ENCODE measurements around the gene CALML4.

Gene CALML4

DNA sequence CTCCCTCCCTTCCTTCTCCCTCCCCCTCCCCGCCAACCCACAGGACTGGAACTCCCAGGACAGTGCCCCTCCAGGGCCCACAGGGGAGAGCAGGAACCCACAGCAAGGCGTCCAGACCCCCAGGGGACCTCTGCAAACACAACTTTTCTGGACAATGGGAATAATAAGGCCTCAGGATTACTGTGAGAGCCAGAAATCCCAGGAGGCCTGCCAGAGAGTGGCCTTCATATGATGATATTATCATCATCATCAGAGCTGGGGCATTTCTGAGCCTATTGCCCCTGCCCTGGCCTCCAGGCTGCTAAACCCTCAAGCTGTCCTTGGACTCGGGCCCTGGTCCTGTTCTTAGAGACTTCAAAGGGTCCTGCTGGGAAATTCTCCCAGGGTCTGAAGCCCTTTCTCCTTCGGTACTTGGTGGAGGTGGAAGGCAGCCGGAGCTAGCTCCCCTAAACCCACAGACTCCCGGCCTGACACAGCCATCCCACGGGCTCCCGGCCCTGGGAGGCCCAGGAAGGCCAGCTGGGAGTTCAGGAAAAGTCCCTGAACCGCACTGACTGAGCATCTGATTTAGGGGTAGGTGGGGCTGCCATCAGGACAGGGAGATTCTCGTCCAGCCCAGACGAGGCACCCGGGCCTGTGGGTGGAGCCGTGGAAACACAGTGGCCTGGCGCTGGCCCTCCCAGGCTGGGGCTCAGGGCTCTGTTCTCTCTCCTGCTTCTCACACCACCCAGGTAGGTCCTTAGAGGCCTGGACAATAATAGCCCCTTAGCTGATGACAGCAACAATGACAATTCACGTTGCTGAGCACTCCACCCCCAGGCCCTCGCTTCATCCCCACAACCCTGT lies 4.9 kb downstream of the CALML4 start:
- H3K4me3 ChIP-seq (ENCODE audit: low read length) = no peak overlapping the region
- TF ChIP-seq, protein P1, sequence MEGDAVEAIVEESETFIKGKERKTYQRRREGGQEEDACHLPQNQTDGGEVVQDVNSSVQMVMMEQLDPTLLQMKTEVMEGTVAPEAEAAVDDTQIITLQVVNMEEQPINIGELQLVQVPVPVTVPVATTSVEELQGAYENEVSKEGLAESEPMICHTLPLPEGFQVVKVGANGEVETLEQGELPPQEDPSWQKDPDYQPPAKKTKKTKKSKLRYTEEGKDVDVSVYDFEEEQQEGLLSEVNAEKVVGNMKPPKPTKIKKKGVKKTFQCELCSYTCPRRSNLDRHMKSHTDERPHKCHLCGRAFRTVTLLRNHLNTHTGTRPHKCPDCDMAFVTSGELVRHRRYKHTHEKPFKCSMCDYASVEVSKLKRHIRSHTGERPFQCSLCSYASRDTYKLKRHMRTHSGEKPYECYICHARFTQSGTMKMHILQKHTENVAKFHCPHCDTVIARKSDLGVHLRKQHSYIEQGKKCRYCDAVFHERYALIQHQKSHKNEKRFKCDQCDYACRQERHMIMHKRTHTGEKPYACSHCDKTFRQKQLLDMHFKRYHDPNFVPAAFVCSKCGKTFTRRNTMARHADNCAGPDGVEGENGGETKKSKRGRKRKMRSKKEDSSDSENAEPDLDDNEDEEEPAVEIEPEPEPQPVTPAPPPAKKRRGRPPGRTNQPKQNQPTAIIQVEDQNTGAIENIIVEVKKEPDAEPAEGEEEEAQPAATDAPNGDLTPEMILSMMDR (conservative IDR thresholded peaks at IDR 0.05; ENCODE audit: low read depth, low read length) = no peak
- DNase-seq (ENCODE audit: low read depth) = no peak

DNA sequence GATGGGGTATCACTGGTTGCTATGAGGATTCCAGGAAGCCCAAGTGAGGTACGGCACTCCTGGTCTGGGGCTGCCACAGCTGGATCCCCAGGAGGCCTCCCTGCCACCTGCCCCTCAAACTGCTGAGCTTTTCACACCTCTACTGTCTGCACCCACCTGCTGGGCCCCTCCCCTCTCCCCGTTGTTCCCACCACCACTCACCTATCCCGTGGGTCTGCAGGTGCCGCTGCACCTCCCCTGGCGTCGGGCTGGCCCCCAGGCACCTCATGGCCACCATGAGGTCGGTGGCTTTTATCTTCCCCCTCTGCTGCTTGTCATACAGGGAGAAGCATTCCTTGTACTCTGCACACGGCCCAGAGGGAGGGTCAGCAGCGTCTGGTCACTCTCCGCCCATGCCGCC lies 5.8 kb downstream of the CALML4 start:
- TF ChIP-seq, protein P1 (conservative IDR thresholded peaks at IDR 0.05; ENCODE audit: low read depth, low read length) = no peak
- DNase-seq (ENCODE audit: low read depth) = no peak
- H3K4me3 ChIP-seq (ENCODE audit: low read length) = no peak overlapping the region

DNA sequence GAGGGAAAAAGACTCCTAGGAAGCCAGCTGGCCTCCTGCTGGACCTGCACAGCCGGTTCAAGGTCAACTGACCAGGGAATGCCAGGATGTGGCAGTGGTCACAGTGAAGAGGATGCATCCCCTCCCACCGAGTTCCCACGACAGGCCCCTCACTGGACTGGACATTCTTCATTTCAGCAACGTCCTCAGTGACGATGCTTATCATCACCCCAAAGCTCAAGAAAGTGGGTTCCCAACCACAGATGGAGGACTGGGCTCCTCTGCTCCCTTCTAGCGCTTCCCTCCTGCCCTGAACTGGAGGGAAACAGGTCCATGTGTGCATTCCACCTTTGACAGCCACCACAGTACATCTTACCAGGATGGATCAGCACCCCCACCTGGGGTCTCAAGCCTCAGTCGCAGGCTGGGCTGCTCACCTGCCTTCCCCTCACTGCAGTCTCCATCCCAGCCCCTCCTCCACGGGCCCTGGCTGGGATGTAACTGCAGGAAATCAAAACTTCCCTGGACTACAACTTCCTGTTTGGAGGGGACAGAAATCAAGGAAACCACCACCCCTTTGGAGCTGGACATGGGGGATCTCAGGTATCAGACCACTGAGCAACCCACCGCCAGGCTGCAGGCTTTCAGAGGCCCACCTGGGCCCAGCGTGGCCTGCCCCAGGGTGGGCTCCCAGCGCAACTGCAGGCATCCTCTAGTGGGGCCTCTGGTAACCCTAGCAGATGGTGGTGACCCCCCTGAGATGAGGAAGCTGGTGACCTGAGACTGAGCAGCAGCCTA lies 7.3 kb downstream of the CALML4 start:
- TF ChIP-seq, protein P1 (conservative IDR thresholded peaks at IDR 0.05; ENCODE audit: low read depth, low read length) = no peak
- DNase-seq (ENCODE audit: low read depth) = no peak
- H3K4me3 ChIP-seq (ENCODE audit: low read length) = no peak overlapping the region

DNA sequence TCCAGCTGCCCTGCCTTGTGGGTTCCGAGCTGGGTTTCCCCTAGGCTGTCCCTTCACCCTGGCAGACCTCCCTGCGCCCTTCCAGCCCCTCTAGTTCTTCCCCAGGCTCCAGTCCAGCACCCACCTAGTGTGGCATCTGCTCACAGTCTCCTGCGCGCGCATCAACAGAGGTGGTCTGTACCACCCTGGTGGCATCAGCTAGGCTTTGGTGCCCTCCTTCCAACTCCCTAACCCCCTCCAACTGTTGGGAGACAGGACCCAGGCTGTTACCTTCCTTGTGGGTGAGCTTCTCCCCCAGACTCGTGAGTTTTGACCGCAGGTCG lies 8.0 kb downstream of the CALML4 start:
- H3K4me3 ChIP-seq (ENCODE audit: low read length) = no peak overlapping the region
- no peak for DNase-seq (ENCODE audit: low read depth)
- TF ChIP-seq, protein P1 (conservative IDR thresholded peaks at IDR 0.05; ENCODE audit: low read depth, low read length) = no peak

DNA sequence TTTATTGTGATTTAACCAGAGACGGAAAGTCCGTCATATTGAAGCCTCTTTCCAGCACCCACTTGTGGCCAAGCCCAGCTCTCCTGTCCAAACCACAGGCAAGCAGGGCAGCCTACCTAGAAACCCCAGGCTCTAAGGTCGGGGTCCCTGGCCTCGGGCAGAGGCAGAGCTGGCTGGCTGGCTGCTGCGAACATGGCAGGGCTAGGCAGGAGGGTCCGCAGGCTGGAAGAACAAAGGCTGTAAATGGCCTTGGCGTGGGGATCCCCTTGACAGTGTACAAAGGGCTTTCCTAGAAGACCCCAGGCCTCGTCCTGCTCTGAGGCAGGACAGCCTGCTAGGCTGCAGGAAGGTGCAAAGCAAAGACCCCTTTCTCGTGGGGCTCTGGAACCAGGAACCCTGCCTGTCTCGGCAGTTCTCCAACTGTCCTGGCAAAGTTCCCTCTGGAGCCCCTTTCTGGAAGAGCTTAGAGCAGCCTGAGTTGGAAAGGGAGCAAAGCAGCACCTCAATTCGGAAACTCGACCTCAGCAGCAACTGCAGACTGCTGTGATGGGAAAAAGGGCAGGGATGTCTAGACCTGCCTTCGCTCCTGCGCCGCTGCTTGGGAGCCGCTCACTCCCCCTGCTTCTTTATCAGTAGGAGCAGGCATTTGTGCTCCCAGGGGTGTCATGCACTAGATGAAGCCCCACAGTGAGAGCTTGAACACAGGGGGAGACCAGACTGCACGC lies 8.5 kb downstream of the CALML4 start:
- H3K4me3 ChIP-seq (ENCODE audit: low read length) = no peak overlapping the region
- no peak for DNase-seq (ENCODE audit: low read depth)
- TF ChIP-seq, protein P1 (conservative IDR thresholded peaks at IDR 0.05; ENCODE audit: low read depth, low read length) = no peak

DNA sequence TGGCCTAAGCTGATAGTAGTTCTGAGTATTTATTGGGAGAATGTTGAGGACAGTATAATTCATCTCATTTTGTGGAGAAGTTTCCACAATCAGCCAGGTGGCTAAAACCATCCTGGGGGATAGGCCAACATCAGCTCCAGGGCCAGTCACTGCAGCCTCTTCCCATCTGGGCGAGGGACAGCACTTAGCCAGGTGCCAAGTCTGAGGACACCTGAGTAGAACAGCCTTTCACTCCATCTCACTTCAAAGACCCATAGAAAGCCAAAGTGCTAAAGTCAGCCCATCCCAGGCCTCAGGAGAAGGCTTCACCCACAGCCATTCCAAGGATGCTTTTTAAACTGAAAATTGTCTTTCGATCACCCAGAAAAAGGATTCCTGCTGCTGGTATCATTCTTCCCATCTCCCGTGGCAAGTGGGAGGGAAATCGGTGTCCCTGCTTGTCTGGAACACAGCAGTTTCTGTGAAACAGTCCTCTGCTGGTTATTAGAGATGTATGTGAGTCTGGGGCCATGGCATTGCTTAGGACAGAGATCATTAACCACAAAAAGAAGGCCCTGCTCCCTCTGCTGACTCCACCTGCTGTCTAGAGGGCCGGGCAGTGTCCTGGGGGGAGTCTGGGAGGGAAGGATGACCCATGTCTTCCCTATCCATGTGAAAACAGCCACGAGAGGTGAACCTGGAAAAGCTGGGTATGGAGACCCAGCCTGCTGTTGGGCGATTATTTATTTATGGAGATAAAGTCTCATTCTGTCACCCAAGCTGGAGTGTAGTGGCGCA lies 9.6 kb downstream of the CALML4 start:
- H3K4me3 ChIP-seq (ENCODE audit: low read length) = no peak overlapping the region
- TF ChIP-seq, protein P1 (conservative IDR thresholded peaks at IDR 0.05; ENCODE audit: low read depth, low read length) = no peak
- DNase-seq (ENCODE audit: low read depth) = no peak
